Gastroesophageal sphincter (tissue), 4 donors: Measurements from ENCODE around the gene CST9L. TPM values are rescaled to one million over a fixed set of nuclear protein-coding genes. Genes with fewer than 3 reads are reported as not detected.
"Not testable (repeated sequence)": the region's sequence is repeated elsewhere in the genome, so short reads cannot be mapped to it uniquely, and the experiment has no call there.

Source experiments
- ATAC-seq: fragments of 150-250 bp; one replicate; pipeline ENCODE4 v1.9.1; 2016; ENCODE audit warnings: mild to moderate bottlenecking, moderate library complexity
- H3K27ac ChIP-seq, 4 donors: fragments of 200-600 bp; sonication (generic) in 3 of 4; 1 replicate in 3 of 4; 2 replicates in 1 of 4; pipeline ENCODE4 v1.5.1; 2016 to 2019
- H3K27me3 ChIP-seq: fragments of 200-600 bp; sonication (generic); one replicate; pipeline ENCODE4 v1.5.1; 2019
- H3K36me3 ChIP-seq, 2 donors: fragments of 200-600 bp; sonication (generic); one replicate each; pipeline ENCODE4 v1.5.1; 2019; ENCODE audit warnings: control low read depth in 1 of 2
- H3K4me1 ChIP-seq, 3 donors: fragments of 200-600 bp; sonication (generic); 1 replicate in 2 of 3; 2 replicates in 1 of 3; pipeline ENCODE4 v1.5.1; 2016 to 2019; ENCODE audit warnings: control low read depth in 2 of 3
- H3K4me3 ChIP-seq, 2 donors: fragments of 200-600 bp; sonication (generic); one replicate each; pipeline ENCODE4 v1.5.1; 2019; ENCODE audit warnings: mild to moderate bottlenecking in 1 of 2, moderate library complexity in 1 of 2
- H3K9me3 ChIP-seq, 3 donors: fragments of 200-600 bp; sonication (generic); one replicate each; pipeline ENCODE4 v1.5.1; 2017 to 2019; ENCODE audit warnings: control low read depth in 2 of 3
- CTCF ChIP-seq, 4 experiments: fragments of 200-600 bp in 2 of 4; fragments of 450-650 bp in 2 of 4; sonication (generic) in 1 of 4; IDR thresholded peaks; one replicate each; pipeline ENCODE4 v1.5.1; 2017 to 2019; ENCODE audit warnings: antibody characterized with exemption in 4 of 4, mild to moderate bottlenecking in 2 of 4, moderate library complexity in 2 of 4
- EP300 ChIP-seq: sonication (generic); formaldehyde crosslinking; IDR thresholded peaks from one replicate; pipeline ENCODE4 v1.6.1; 2017; ENCODE audit warnings: antibody characterized with exemption, mild to moderate bottlenecking
- POLR2A ChIP-seq, 2 donors: fragments of 450-650 bp; IDR thresholded peaks; one replicate each; pipeline ENCODE4 v1.6.1; 2017; ENCODE audit warnings: antibody characterized with exemption in 2 of 2, mild to moderate bottlenecking in 2 of 2, moderate library complexity in 1 of 2
- POLR2AphosphoS5 ChIP-seq: sonication (generic); formaldehyde crosslinking; IDR thresholded peaks from one replicate; pipeline ENCODE4 v1.6.1; 2017; ENCODE audit warnings: antibody characterized with exemption
- WGBS, 2 donors: methylation state at CpG; one replicate each; pipeline ENCODE4 v1.1.5; 2018; ENCODE audit warnings: low coverage in 1 of 2; 5-methylcytosine and 5-hydroxymethylcytosine counted together
- total RNA-seq, 4 donors: library from RNA; depleted of rRNA; stranded (reverse); fragments of >200 nt; gene quantifications; one replicate each; pipeline ENCODE4 v1.1.0, GENCODE V29; 2016

CST9L gene
- total RNA-seq, 4 donors from 2014 or later: not detected

- 71 to 82% methylated on average over 1 to 3 of the region's 5 CpGs for WGBS, 2 donors
- no peaks in the 10 kb centered on the region for H3K9me3 ChIP-seq
- TF ChIP-seq POLR2A (IDR thresholded peaks at IDR 0.05) (no peak), CTCF (IDR thresholded peaks at IDR 0.05) (no peak), POLR2AphosphoS5 (no peak), EP300 (no peak)
- ATAC-seq: no peak
- peaks cover 25% of the 10 kb centered on the region for H3K27me3 ChIP-seq
- H3K36me3 ChIP-seq: no peaks in the 10 kb centered on the region
- no peak overlapping the region for H3K4me3 ChIP-seq
- H3K27ac ChIP-seq: no peak overlapping the region
- no peaks in the 10 kb centered on the region for H3K4me1 ChIP-seq
Measured at GRCh38 chr20:23584434-23585199, 16.3 kb upstream of the CST9L start.

GRCh38 chr20:23583526-23583925 lies 15.2 kb upstream of the CST9L start:
- no peak for ATAC-seq
- no peak for TF ChIP-seq POLR2A (IDR thresholded peaks at IDR 0.05)
- TF ChIP-seq POLR2AphosphoS5: no peak
- no peak for TF ChIP-seq EP300
- no peak for TF ChIP-seq CTCF (IDR thresholded peaks at IDR 0.05)
- Histone ChIP-seq H3K4me3 (no peak overlapping the region), H3K27ac (no peak overlapping the region), H3K9me3 (no peaks in the 10 kb centered on the region), H3K4me1 (no peaks in the 10 kb centered on the region), H3K36me3 (no peaks in the 10 kb centered on the region), H3K27me3 (peaks cover 25% of the 10 kb centered on the region)

GRCh38 chr20:23582293-23582692 lies 14.0 kb upstream of the CST9L start:
- Histone ChIP-seq H3K4me1 (no peaks in the 10 kb centered on the region), H3K4me3 (no peak overlapping the region), H3K27me3 (peaks cover 29% of the 10 kb centered on the region), H3K36me3 (no peaks in the 10 kb centered on the region), H3K27ac (no peak overlapping the region), H3K9me3 (no peaks in the 10 kb centered on the region)
- 83% methylated on average over 1 of the region's 1 CpG; no CpG with 5 or more reads in 1 of the 2 donors for WGBS, 2 donors
- no peak for ATAC-seq
- TF ChIP-seq CTCF (IDR thresholded peaks at IDR 0.05): no peak
- TF ChIP-seq POLR2A (IDR thresholded peaks at IDR 0.05): no peak
- TF ChIP-seq EP300: no peak
- no peak for TF ChIP-seq POLR2AphosphoS5

- not testable (repeated sequence) for H3K27ac ChIP-seq, H3K9me3 ChIP-seq, H3K4me3 ChIP-seq, H3K4me1 ChIP-seq, ATAC-seq, H3K36me3 ChIP-seq
- WGBS, 2 donors: 69 to 88% methylated on average over 2 to 3 of the region's 9 CpGs
- H3K27me3 ChIP-seq: peaks cover 27% of the 10 kb centered on the region
Measured at GRCh38 chr20:23581833-23582232, 13.5 kb upstream of the CST9L start.

GRCh38 chr20:23574977-23575376 lies 6.7 kb upstream of the CST9L start:
- Histone ChIP-seq H3K4me3 (no peak overlapping the region), H3K9me3 (no peaks in the 10 kb centered on the region), H3K4me1 (no peaks in the 10 kb centered on the region), H3K36me3 (no peaks in the 10 kb centered on the region), H3K27me3 (peaks cover 4% of the 10 kb centered on the region), H3K27ac (no peak overlapping the region)
- TF ChIP-seq POLR2A (IDR thresholded peaks at IDR 0.05): no peak
- no peak for TF ChIP-seq EP300
- TF ChIP-seq POLR2AphosphoS5: no peak
- no peak for TF ChIP-seq CTCF (IDR thresholded peaks at IDR 0.05)
- ATAC-seq: no peak
